GM12875 (cell line): ENCODE measurements around the gene SPIN1.

Experiments used
- H3K4me3 ChIP-seq: one replicate; pipeline ENCODE4 v1.5.1; 2011; ENCODE audit warnings: low read depth, low read length, control low read depth
- CTCF ChIP-seq: IDR thresholded peaks from 2 replicates; pipeline ENCODE4 v1.5.1; 2011; ENCODE audit warnings: low read depth, mild to moderate bottlenecking, control low read depth, inconsistent platforms, low read length, moderate library complexity, borderline replicate concordance; ENCODE audit not compliant: insufficient read depth

SPIN1 gene

GRCh38 chr9:88398016-88398415, 9.8 kb downstream of the SPIN1 start:
- no peak for TF ChIP-seq CTCF
- H3K4me3 ChIP-seq: no peak overlapping the region

GRCh38 chr9:88399966-88400365, 11.7 kb downstream of the SPIN1 start:
- no peak for TF ChIP-seq CTCF
- no peak overlapping the region for H3K4me3 ChIP-seq

- no peak overlapping the region for H3K4me3 ChIP-seq
- TF ChIP-seq CTCF: no peak
These were observed 15.1 kb downstream of the SPIN1 start for GRCh38 chr9:88403340-88403739.

- TF ChIP-seq CTCF: no peak
- no peak overlapping the region for H3K4me3 ChIP-seq
These were observed 17.8 kb downstream of the SPIN1 start for GRCh38 chr9:88406051-88406450.

- no peak overlapping the region for H3K4me3 ChIP-seq
- no peak for TF ChIP-seq CTCF
These were observed 23.2 kb downstream of the SPIN1 start for GRCh38 chr9:88411471-88411870.

- H3K4me3 ChIP-seq: no peak overlapping the region
- TF ChIP-seq CTCF: no peak
These were observed 26.1 kb downstream of the SPIN1 start for GRCh38 chr9:88414298-88414697.

GRCh38 chr9:88418025-88418424, 29.8 kb downstream of the SPIN1 start:
- H3K4me3 ChIP-seq: no peak overlapping the region
- no peak for TF ChIP-seq CTCF
